Right atrium auricular region (tissue), 2 donors: ENCODE data around the gene TBC1D13. TPM values are rescaled to one million over a fixed set of nuclear protein-coding genes. Genes with fewer than 3 reads are reported as not detected.
A peak's percentile ranks its signal among the peaks of the same experiment; 100 is the strongest.

Source experiments
- DNase-seq: peaks from one replicate; pipeline ENCODE4 v3.0.0-alpha.2; 2019; ENCODE audit warnings: low spot score
- H3K27ac ChIP-seq, 2 donors: fragments of 200-600 bp; sonication (generic); 1 replicate in 1 of 2; 2 replicates in 1 of 2; pipeline ENCODE4 v1.5.1; 2016 to 2019
- H3K27me3 ChIP-seq, 2 donors: fragments of 200-600 bp; sonication (generic); one replicate each; pipeline versions ENCODE4 v1.5.1 to v1.6.0; 2017 to 2019
- H3K36me3 ChIP-seq: fragments of 200-600 bp; sonication (generic); one replicate; pipeline ENCODE4 v1.5.1; 2016
- H3K4me1 ChIP-seq, 2 donors: fragments of 200-600 bp; sonication (generic); one replicate each; pipeline versions ENCODE4 v1.5.1 to v1.6.0; 2017 to 2019
- H3K4me3 ChIP-seq, 2 donors: fragments of 200-600 bp; sonication (generic); 1 replicate in 1 of 2; 2 replicates in 1 of 2; pipeline ENCODE4 v1.5.1; 2017 to 2019; ENCODE audit warnings: mild to moderate bottlenecking in 1 of 2, moderate library complexity in 1 of 2
- H3K9me3 ChIP-seq, 2 donors: fragments of 200-600 bp; sonication (generic); one replicate each; pipeline ENCODE4 v1.5.1; 2019
- total RNA-seq, 2 donors: library from RNA; depleted of rRNA; stranded (reverse); fragments of >200 nt; gene quantifications; one replicate each; pipeline ENCODE4 v1.1.0, GENCODE V29; 2016
- TF ChIP-seq, protein P1 (sequence below), 2 donors: fragments of 200-600 bp; sonication (generic); IDR thresholded peaks; one replicate each; pipeline ENCODE4 v1.5.1; 2019; ENCODE audit warnings: antibody characterized with exemption in 2 of 2

Gene TBC1D13
- total RNA-seq, 2 donors from 2014 or later: 14.2 to 17.1 TPM

DNA sequence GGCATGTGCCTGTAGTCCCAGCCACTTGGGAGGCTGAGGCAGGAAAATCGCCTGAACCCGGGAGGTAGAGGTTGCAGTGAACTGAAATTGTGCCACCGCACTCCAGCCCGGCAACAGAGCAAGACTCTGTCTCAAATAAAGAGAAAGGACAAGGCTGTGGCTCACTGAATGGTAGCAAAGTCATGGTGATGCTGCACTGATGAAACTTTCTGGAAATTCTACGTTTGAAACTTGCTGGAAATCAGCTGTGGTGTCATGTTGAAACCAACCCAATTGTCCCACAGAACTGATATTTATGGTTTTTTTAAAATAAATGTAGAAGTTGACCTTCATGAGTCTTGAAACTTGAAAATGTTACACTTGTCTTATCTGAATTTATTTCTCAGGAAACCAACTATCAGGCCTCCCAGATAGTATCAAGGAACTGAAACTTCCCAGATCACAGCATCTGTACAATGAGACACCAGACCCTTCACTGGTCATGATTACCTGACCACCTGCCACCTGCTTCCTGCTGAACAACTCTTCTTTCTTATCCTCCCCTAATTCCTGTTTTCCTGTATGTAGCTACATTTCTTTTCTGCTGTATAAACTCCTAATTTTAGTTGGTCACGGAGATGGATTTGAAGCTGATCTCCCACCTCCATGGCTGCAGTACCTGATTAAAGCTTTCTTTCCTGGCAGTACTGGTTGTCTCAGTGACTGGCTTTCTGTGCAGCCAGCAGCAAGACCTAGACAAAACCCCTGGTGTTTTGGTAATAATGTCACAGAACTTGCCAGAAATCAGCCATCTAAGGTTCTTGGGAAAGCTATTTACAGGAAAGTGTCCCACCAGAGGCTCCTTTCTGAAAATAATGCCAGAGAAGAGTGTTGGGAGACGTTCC is 5.6 kb upstream of the TBC1D13 start:
- Histone ChIP-seq H3K9me3 (peaks cover 0 to 7% of the 10 kb centered on the region in 2 donors), H3K4me3 (no peak overlapping the region), H3K36me3 (no peaks in the 10 kb centered on the region), H3K27ac (no peak overlapping the region), H3K27me3 (no peaks in the 10 kb centered on the region), H3K4me1 (peaks cover 0 to 10% of the 10 kb centered on the region in 2 donors)
- DNase-seq: no peak
- TF ChIP-seq, protein P1, sequence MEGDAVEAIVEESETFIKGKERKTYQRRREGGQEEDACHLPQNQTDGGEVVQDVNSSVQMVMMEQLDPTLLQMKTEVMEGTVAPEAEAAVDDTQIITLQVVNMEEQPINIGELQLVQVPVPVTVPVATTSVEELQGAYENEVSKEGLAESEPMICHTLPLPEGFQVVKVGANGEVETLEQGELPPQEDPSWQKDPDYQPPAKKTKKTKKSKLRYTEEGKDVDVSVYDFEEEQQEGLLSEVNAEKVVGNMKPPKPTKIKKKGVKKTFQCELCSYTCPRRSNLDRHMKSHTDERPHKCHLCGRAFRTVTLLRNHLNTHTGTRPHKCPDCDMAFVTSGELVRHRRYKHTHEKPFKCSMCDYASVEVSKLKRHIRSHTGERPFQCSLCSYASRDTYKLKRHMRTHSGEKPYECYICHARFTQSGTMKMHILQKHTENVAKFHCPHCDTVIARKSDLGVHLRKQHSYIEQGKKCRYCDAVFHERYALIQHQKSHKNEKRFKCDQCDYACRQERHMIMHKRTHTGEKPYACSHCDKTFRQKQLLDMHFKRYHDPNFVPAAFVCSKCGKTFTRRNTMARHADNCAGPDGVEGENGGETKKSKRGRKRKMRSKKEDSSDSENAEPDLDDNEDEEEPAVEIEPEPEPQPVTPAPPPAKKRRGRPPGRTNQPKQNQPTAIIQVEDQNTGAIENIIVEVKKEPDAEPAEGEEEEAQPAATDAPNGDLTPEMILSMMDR (IDR thresholded peaks at IDR 0.05): no peak

DNA sequence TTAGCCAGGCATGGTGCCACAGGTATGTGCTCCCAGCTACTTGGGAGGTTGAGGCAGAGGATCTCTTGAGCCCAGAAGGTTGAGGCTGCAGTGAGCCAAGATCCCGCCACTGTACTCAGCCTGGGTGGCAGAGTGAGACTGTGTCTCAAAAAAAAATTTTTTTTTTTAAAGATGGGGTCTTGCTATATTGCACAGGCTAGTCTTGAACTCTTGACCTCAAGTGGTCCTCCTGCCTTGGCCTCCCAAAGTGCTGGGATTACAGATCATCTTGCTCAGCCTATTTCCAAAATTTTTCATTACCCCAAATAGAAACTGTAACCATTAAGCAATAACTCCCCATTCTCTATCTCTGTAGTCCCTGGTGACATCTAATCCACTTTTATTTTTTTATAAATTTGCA is 4.4 kb upstream of the TBC1D13 start:
- Histone ChIP-seq H3K9me3 (peaks cover 0 to 7% of the 10 kb centered on the region in 2 donors), H3K36me3 (no peaks in the 10 kb centered on the region), H3K27ac (no peak overlapping the region), H3K4me3 (no peak overlapping the region), H3K4me1 (peaks cover 0 to 13% of the 10 kb centered on the region in 2 donors), H3K27me3 (no peaks in the 10 kb centered on the region)
- DNase-seq: no peak
- TF ChIP-seq, protein P1 (IDR thresholded peaks at IDR 0.05): no peak

DNA sequence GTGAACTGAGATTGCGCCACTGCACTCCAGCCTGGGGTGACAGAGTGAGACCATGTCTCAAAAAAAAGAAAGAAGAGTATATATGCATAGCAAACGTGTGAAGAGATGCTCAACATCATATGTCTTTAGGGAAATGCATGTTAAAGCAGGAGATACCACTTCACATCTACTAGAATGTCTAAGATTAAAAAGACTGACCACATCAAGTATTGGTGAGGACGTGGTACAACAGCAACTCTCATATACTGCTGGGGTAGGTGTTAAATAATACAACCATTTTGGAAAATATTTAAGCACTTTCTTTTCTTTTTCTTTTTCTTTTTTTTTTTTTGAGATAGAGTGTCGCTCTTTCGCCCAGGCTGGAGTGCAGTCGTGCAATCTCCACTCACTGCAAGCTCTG is 1.6 kb upstream of the TBC1D13 start:
- Histone ChIP-seq H3K4me3 (no peak overlapping the region), H3K27ac (no peak overlapping the region), H3K27me3 (no peaks in the 10 kb centered on the region), H3K4me1 (peaks cover 0 to 25% of the 10 kb centered on the region in 2 donors), H3K36me3 (no peaks in the 10 kb centered on the region), H3K9me3 (peaks cover 0 to 7% of the 10 kb centered on the region in 2 donors)
- DNase-seq: no peak
- TF ChIP-seq, protein P1 (IDR thresholded peaks at IDR 0.05): no peak

DNA sequence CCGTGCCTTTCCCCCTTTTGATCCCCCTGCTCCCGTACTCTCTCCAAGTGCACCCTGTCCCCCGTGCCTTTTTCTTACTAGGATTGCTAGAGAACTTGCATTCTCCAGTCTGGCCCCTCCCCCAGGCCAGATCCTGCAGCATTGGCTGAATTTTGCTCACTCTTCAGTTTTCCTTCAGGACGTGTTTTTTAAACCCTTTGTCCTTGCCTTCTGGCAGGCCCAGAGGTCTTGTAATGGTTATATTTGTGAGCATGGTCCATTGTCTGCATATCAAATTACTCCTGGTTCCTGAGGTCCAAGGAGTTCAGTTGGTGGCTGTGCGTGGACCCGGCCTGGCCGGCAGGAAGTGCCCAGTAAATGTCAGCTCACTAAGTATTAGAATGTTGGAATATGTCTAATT is 606 bp downstream of the TBC1D13 start:
- Histone ChIP-seq H3K36me3 (peaks cover 18% of the 10 kb centered on the region), H3K4me1 (peaks cover 0 to 25% of the 10 kb centered on the region in 2 donors), H3K4me3 (peak overlapping the region; percentile 94 to 97), H3K27me3 (no peaks in the 10 kb centered on the region), H3K27ac (peak overlapping the region; percentile 85 to 86), H3K9me3 (no peaks in the 10 kb centered on the region)
- TF ChIP-seq, protein P1 (IDR thresholded peaks at IDR 0.05): no peak
- no peak for DNase-seq

DNA sequence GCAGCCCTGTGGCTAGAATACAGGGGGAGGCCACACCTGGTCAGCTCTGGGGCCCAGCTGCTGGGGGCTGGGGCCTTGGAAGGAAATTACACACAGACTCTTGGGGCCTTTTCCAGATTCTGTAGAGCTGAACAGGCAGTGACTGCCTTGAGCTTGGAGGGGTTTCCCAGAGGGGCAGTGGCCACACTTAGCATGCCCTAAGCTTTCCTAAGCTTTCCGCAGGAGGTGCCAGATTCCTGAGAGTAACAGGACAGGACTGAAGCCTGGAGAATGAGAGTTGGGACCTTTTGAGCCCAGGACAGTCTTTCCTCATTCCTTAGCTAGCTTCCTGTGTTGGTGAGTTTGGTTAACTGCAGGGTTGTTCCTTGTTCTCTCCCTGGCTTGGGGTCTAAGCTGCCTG is 1.4 kb downstream of the TBC1D13 start:
- TF ChIP-seq, protein P1 (IDR thresholded peaks at IDR 0.05): no peak
- no peak overlapping the region for H3K27ac ChIP-seq
- peak overlapping the region in 1 of 2 donors; percentile 97 for H3K4me3 ChIP-seq
- H3K27me3 ChIP-seq: no peaks in the 10 kb centered on the region
- no peaks in the 10 kb centered on the region for H3K9me3 ChIP-seq
- peaks cover 25% of the 10 kb centered on the region for H3K36me3 ChIP-seq
- H3K4me1 ChIP-seq: peaks cover 0 to 21% of the 10 kb centered on the region in 2 donors
- DNase-seq: no peak
